ENCODE results near the gene VAMP1.

The VAMP1 gene

DNA sequence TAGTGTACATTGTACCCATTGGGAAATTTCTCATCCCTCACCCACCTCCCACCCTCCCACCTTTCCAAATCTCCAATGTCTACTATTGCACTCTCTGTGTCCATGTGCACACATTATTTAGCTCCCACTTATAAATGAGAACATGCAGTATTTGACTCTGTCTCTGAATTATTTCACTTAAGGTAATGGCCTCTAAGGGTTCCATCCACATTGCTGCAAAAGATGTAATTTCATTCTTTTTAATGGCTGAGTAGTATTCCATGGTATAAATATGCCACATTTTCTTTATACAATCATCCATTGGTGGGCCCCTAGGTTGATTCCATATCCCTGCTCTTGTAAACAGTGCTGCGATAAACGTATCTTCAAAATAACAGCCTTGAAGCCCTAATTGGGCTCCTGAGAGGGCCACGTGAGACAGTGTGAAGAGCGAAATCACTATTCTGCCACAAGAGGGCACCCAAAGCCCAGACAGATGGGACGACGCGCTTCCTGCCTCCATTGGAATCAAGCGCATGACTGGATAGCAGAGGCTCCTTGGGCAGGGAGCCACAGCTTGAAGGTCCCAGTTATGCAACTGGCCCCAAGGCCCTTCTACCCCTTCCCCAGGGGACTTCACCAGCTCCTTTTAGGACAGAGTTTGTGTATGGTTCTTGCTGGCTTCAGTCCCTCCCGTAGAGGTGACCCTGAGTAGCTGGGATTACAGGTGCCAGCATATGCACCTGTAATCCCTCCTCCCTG lies 47.0 kb downstream of the VAMP1 start:
- DNase-seq, result peak; percentile 26

DNA sequence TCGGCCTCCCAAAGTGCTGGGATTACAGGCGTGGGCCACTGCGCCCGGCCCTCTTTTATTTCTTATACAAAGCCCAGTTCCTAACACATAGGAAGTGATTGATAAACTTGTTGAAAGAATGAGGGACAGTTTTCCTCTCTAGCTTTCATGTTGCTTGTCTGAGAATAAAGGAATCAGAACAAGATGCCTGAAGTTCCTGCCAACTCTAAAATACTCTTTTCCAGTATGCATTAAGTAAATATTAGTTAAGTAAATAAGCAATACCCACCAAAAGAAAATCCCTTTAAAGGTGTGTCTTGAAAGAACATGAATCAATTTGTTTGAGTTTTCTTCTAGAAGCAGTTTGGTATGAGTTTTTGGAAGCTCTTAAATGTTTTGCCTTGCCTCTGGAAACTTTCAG lies 50.1 kb downstream of the VAMP1 start:
- DNase-seq, result no peak

DNA sequence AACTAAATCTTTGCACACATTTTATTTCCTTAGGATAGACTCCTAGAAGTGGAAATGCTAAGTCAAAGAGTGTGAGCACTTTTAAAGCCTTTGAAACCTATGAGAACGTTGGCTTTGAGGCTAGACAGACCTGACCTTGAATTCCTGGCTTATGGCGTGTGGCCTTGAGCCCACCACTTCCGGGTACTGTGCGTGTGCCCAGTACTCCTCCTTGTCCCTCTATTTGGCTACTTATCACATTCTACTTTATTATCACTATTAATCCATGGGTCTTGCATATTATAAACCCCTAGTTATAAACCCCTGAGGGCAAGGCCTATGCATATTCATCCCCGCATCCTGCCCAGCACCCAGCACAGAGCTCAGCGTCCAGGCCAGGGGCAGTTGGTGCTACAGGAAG lies 51.7 kb downstream of the VAMP1 start:
- DNase-seq, result no peak

DNA sequence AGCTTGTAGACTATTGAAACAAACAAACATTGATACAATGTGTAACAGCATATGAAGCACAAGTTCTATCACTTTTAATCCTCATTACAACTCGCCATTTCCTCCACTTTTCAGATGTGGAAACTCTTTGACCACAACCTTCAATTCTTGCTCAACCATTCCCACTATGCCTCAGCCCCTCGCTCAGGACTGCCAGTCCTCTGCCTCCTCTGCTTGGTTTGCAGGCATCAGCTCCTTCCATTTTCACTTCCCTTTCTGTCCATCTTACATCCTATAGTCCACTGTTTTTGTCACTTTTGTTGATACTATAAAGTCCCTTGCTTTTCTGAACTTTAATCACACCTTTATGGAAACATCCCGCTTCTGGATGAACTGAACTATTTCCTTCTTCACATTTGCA lies 53.9 kb downstream of the VAMP1 start:
- DNase-seq, result no peak
